GM11168 (cell line): ENCODE data around the gene ABHD2.
"Not testable (repeated sequence)": the region's sequence is repeated elsewhere in the genome, so short reads cannot be mapped to it uniquely, and the experiment has no call there.

Experiments used
- in situ Hi-C: fragments of 300-500 bp; cut with MboI; formaldehyde crosslinking; loops from one replicate; pipeline ENCODE4 v1.12.0; 2022; ENCODE audit warnings: low sequenced_read_pairs; ENCODE audit not compliant: unreplicated experiment

ABHD2 gene

DNA sequence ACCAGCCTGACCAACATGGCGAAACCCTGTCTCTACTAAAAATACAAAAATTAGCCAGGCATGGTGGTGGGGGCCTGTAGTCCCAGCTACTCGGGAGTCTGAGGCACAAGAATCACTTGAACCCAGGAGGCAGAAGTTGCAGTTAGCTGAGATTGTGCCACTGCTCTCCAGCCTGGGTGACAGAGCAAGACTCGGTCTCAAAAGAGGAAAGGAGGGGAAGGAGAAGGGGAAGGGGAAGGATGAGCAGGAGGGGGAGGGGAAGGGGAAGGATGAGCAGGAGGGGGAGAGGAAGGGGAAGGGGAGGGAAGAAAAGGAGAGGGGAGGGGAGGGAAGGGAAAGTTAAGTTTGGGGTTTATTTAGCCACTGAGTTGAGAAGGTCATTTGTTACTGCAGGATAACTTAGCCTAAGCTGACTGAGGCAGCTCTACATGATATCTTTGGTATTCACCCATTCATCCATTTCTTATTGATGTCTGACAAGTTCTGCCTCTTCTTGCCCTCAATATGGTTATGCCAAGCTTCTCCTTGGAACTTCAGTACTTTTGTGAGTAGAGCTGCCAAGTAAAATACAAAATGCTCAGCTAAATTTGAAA, 15.9 kb upstream of the ABHD2 start:
- in situ Hi-C loops = loop anchor here (25.0 kb wide), 1 partner anchor 90 kb away; no protein-coding TSS in a partner anchor

DNA sequence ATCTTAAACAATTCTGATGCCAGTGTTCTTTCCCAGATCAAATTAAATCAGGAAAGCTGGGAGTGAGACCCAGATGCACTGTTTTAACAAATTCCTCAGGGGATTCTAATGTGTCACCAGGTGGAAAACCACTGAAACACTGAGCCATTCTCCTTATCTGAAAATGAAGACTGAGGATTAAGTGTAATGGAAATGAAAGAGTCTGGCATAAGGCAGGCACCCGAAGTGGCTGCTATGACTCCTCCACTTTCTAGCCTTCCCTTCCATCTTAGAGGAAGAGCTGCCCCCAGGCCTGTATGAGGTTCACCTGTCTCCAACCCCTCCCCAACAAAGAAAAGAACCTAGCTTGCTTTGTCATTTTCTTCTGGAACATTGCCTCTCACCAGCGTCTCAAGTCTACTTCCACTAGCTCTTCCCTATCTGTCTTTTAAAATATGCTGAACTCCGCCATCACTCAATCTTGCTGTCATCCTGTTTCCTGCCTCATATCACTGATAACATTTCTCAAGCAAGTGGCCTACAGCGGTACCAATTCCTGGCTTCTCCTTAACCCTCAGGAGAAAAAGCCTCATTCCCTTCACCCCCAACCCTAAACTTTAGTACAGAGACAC, 13.7 kb upstream of the ABHD2 start:
- in situ Hi-C loops = loop anchor here (25.0 kb wide), 1 partner anchor 88 kb away; no protein-coding TSS in a partner anchor

DNA sequence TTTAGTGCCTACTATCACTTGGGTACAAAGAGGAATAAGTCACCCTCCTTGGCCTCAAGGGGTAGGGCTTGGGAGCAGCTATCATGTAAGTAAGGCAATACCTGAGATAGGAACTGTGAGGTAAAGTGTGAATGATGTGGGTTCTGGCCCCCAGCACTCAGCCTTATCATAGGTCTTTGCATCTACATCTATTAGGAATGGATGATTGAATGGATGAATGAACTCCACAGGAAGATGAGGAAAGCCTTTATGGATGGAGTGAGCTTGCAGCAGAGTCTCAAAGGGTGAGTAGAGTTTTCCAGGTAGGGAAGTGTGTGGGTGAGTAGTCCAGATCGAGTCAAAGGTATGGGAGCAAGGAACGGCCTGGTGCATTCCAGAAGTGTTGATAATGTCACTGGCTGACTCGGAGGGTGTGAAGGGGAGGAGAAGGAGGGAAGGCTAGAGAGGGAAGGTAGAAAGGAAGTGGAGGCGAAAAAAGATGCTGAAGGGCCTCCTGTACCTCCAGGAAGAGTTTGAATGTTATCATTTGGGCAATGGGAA, 13.1 kb upstream of the ABHD2 start:
- in situ Hi-C loops = no loop called here

DNA sequence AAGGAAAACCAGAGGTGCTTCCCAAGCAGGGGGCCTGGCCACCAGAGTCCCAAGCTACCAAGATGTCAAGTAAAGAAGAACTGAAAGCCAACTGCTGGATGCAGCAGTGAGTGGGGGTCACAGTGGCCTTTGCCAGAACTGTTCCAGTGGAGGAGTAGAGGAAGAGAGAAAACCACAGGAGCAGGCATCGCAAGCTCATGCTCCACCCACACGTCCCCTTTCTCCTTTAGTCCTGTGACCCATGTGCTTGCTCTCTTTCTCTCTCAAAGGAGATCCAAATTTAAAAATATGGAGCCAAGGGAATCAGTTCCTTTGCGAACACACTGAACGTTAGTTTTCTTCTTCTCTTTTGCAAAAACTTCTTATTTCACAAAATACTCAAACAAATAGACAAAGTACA, 12.4 kb upstream of the ABHD2 start:
- in situ Hi-C loops = no loop called here

DNA sequence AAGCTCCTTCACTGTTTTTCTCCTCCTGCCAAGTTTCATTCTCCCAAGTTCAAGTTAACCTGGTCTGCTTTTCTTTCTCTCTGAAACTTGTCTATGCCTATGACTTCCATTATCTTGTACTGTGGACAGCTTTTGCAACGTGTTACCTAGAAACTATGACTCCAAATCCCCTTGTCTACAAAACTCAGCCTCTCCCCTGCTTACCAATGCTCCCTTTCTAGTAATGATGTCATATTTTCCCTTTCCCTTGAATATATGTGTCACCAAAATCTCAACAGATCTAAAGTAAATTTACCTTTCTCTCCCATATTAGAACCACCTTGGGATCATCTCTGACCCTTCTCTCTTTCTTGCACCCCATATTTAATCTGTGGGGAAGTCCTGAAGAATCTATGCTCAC, 10.5 kb upstream of the ABHD2 start:
- in situ Hi-C loops = no loop called here

DNA sequence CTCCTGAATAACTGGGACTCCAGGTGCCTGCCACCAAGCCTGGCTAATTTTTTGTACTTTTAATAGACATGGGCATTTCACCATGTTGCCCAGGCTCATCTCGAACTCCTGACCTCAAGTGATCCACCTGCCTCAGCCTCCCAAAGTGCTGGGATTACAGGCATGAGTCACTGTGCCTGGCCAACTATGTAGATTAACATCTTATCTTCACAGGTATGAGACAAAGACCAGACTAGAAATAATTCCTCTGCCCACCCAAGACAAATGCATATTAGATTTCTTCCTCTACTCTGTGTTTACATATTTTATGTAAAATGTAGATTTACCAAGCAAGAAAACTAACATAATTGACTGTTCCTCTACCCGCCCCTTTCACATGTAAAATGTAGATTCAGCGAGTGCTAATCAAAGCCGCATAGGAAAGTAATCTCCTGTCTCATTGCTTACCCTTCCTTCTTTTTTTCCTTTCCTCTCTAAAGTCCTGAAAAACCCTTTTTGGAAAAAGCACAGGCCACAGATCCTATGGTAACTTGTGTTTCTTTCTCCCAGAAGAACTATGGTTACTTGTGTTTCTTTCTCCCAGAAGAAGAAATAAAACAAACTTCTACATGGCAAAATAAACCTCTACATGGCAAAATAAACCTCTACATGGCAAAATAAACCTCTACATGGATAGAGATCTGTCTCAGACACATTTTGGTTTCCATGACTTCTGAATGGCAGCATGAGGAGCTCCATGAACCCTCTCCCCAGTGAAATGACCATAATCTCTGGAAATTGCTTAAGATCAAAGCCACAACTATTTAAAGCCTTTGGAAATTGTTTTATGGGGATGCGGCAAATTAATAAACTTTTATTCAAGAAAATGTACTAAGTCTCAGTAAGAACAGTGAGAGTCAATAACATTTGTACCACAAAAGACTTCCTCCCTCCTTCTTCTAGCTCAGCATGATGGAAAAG, 9.1 kb upstream of the ABHD2 start:
- in situ Hi-C loops = no loop called here

DNA sequence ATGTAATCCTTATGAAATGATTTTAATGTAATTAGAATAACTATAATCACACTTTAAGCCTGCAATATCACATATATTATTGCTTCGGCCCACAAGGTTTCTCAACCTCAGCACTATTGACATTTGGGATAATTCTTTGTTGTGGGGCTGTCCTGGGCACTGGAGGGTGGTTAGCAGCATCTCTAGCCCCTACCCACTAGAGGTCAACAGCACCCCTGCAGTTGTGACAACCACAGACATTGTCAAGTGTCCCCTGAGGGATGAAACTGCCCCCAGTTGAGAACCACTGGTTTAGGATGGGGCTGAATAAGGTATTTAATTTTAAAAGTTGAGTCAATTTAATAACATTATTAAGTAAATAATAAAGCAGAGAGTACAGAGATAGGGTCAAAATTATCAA, 6.4 kb upstream of the ABHD2 start:
- in situ Hi-C loops = no loop called here

DNA sequence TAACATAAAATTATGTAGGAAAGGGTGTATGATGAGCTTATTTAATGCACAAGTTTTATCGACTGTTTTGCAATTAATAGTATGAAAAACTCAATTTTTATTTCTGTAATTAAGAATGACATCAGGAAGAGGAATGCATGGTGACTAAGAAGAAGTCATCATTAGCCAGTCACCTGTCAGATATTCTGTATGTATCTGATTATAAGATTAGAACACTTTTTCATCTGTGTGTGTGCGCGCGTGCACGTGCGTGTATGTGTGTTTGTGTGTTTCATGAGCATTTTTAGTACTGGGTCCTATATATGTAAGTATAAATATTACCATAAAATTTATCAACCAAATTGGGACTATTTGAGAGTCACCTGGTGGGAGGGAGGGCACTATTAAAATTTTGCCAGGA, 5.0 kb upstream of the ABHD2 start:
- in situ Hi-C loops = no loop called here

DNA sequence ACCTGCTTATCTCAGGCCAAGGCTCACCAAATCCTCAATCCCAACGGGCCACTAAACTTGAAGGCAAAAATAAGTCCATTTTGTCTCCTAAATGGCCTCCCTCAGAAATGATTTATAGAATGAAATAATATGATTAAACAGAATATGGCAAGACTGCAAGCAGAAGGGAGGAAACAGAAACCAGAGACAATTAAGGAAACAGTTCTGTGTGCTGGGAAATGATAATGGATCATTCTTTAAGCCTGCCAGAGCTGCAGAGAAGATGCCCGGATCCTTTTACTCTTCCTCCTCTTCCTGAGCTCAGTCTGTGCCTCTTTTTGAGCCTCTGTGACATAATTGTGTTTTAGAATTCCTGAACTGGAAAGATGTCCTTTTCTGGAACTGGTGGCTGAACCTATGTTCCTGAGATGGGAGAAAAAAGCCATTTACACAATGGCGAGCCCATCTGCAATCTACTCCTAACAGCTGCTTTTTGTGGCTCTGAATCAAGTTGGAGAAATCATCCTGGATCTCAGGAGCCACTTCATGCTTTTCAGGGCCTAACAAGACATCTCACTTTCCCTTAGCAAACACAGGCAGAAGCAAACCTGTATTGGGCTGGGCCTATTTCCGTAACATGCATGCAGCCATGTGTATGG, 2.8 kb upstream of the ABHD2 start:
- in situ Hi-C loops = no loop called here

DNA sequence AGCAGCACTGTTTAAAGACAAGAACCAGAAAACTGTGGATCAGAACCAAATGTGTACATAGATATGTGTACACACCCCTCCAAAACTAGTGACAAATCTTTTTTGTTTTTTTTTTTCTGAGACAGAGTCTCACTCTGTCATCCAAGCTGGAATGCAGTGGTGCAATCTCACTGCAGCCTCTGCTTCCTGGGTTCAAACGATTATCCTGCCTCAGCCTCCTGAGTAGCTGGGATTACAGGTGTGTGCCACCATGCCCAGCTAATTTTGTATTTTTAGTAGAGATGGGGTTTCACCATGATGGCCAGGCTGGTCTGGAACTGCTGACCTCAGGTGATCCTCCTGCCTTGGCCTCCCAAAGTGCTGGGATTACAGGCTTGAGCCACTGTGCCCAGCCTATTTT, 2.3 kb upstream of the ABHD2 start:
- in situ Hi-C loops = not testable (repeated sequence)

DNA sequence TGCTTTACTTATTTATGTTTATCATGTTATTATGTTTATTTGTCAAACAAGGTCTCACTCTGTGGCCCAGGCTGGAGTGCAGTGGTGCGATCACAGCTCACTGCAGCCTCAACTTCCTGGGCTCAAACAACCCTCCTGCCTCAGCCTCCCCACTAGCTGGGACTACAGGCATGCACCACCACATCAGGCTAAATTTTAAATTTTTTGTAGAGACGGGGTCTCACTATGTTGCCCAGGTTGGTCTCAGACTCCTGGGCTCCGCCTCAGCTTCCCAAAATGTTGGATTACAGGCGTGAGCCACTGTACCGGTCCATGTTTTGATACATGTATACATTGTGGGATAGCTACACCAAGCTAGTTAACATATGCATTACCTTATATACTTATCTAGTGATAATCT, 1.9 kb upstream of the ABHD2 start:
- in situ Hi-C loops = not testable (repeated sequence)

DNA sequence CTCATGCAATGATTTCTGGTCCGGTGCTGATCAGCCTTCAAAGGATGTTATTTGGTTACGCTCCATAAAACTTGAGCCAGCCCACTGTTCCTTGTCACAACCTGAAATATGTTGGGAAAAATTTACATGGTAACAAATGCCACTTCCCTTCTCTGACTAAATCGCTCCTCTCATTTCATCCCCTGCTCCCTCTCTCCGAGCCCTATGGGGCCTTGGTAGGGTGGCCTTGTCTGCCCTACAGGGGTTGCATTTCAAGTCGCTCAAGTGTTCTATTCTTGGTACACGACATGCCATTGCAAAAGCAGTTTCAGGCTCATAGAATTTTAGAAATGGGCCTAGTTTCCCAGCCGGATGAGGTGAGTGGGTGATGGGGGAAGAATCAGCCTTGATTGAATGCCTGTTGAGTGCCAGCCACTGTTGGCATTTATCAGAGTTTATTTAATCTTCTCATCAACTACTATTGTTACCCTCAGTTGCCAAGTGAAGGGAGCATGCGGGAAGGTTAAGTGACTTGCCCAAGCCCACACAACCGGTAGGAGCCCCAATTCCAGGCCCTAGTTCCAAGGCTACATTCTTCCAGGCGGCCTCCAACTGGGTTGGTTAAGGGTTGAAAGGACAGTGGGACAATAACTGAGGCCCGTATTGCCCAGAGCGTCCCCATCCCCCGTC, 961 bp upstream of the ABHD2 start:
- in situ Hi-C loops = no loop called here

DNA sequence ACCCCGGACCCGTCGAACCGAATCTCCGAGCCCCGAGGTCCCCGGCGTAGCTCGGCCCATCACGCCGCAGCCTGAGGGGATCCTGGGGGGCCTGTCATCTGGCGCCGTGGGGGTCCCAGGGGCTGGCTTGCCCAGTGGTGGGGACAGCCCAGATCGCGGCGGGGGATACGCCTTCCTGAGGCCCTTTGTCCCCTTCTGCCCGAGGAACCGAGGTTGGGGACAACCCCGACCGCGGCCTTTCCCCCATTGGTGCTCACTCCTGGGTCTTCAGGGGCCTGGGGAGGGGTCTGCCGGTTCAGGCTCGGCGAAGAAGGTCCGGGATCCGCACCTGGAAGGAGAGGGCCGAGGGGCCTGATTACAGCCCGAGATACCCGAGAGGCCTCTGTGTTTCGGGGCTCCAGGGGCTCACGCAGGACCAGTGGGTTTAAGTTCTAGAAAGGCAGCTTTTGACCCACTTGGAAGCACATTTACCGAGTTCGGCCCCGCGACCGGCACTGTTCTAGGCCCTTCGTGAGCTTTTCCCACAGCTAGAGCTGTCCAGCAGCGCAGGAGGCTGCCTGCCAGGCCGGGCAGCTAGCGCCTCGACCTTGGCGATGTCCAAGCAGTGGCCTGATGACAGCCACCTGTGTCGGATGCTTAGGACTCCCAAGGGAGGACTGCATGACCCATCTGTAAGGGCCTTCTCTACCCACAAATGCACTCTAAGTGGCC, 504 bp downstream of the ABHD2 start:
- in situ Hi-C loops = no loop called here

DNA sequence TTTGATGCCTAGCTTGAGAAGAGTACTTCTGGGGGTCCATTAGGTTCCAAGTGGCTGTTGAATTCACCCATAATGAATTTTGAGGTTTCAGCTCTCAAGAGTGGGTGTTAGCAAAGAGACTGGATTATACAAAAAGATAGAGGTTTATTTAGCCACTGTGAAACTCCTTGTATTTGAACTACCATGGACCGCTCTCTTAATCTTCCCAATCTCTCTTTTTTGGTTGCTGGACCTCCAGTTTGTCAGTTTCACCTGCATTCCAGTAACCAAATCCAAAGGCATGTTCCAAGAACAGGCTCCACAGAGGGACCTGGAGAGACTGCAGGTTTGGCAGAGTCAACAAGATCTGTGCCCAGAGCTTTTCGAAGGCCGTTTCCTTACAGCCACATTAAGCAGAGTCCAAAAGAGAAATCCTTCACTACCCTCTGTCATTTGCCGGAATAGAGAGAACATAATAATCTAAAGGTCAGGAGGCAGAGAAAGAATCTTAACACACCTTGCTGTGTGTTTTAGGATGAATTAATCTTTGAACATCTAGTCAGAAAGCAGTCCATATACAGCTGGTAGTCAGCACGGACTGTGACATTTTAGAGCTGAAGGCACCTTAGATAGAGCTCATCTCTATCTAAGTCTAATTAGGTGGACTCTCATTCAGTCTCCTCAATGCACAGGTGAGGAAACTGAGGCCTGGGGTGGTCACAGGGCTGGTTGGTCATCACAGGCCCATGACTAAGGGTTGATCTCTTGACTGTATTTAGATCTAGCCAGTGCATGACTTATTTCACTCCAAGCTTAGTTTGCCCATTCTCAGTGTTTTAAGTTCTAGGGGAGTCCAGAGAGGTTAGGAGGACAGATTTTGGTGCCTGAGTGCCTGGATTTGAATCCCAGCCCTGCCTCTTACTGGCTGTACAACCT, 1.3 kb downstream of the ABHD2 start:
- in situ Hi-C loops = no loop called here

DNA sequence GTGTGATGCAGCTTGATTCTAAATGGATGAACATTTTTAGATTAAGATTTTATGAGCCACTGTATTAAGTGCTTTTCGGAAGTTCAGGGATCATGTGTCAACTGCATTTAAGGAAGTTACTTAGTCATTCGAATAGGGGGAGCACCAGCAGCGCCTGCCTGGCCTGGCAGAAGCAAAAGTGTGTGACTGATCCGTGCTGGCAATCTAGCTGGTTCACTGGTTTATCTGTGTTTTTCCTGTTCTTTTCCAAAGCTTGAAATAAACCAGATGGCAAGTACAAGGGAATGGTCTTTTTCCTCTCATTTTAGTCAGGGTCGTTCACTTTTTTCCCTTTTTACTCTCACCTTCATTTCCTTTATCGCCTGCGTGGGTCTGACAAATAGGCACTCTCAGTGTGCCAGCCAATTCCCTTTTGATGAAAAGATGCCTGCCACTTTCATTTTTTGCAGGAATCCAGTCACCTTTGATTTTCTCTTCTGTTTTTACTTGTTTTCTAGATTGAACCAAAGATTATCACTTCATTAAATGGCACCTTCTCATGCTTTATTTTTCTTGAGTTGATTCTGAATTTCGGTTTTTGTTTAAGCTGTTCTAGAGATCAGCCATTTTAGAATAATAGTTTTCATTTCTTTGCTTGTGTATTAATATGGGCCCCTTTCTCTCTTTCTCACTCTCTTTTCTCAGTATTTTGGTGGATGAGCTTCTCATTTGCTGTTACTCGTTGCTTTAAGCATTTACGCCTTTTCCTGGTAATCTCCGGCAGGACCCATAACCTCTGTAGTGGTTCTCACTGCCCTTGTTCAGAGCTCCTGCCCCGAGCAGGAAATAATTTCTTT, 2.8 kb downstream of the ABHD2 start:
- in situ Hi-C loops = no loop called here

DNA sequence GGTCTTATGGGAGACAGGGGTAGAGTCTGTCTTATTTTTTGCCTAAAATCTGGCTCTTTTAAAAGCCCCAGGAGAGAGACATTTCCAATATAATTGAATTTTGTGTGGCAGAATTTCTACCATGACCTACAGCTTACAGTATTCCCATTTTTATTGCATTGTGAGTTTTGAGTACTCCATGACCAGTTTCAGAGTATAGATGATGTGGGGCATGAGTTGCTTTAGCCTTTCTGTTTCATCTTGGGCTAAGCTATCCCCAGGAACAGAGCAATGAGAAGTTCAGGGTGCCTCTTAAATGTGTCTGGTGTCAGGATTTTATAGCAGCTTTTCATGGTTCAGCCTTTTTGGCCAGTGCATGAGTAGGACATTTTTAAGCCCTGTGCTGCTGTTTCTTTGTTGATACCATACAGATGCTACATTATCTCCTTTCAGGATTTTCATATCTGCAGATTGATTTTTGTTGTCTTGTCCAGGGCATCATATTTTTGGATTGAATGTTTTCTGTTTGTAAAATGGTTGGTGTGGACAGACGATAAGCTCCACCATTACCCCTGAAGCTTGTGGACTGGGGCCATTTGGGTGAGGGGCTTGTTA, 3.5 kb downstream of the ABHD2 start:
- in situ Hi-C loops = no loop called here

DNA sequence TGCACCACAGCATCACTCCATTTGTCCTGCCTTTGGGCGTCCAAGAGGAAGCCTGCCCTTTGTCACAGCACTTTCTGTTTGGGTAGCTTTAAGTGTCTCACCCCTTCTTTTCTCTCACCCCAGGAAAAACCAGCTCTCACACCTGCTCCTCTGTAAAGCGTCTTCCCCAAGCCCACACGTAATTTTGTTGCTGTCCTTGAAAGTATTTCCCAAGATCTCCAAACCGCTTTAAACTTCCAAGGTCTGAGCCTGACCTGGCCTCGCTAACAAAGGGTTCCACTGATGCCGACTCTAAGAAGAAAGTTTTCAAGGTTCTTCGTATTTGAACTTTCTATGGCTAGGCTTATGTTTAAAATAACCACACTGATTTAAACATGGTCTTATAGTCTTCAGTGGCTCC, 5.3 kb downstream of the ABHD2 start:
- in situ Hi-C loops = no loop called here
